ENCODE data around the gene HIVEP3. TPM values are rescaled to one million over a fixed set of nuclear protein-coding genes. Genes with fewer than 3 reads are reported as not detected.

Gene HIVEP3
- total and polyA plus RNA-seq, 7 donors = 0.70 to 3.4 (median 2.1) TPM

DNA sequence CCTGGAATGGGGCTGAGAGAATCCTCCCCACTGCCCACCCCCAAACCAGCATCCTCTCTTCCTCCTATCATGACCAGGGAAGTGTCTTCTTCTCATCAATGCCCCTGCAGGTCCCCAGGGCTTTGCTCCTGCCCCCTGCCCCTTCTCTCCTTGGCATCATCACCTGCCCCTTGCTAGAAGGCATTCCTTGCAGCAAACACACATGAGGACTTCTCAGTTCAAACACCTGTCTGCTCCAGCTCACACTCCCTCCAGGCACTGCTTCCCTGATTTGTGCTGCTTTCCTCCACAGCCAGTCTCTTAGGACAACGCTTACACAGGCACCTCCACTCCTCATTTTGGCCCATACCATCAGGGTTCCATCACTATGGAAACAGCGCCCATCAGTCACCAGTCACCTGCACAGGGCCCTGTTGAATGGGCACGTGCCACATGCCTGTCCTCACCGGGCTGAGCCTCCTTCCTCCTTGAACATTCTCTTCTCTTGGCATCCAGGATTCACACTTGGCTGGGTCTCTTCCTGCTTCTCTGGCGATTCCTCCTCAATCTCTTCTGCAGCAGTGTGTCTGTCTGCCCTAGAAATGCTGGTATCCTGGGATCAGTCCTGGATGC, 352.3 kb downstream of the HIVEP3 start:
- Histone ChIP-seq H3K4me1 (no peaks in the 10 kb centered on the region), H3K9me3 (no peaks in the 10 kb centered on the region), H3K4me3 (no peak overlapping the region), H3K27ac (no peak overlapping the region), H3K36me3 (ENCODE audit: insufficient read depth in 1 of 2, low read depth in 1 of 2) (no peaks in the 10 kb centered on the region), H3K27me3 (ENCODE audit: insufficient read depth in 3 of 3, low read length in 2 of 3) (no peaks in the 10 kb centered on the region)
- ATAC-seq (no peak), DNase-seq (no peak)
- TF ChIP-seq, protein P1, sequence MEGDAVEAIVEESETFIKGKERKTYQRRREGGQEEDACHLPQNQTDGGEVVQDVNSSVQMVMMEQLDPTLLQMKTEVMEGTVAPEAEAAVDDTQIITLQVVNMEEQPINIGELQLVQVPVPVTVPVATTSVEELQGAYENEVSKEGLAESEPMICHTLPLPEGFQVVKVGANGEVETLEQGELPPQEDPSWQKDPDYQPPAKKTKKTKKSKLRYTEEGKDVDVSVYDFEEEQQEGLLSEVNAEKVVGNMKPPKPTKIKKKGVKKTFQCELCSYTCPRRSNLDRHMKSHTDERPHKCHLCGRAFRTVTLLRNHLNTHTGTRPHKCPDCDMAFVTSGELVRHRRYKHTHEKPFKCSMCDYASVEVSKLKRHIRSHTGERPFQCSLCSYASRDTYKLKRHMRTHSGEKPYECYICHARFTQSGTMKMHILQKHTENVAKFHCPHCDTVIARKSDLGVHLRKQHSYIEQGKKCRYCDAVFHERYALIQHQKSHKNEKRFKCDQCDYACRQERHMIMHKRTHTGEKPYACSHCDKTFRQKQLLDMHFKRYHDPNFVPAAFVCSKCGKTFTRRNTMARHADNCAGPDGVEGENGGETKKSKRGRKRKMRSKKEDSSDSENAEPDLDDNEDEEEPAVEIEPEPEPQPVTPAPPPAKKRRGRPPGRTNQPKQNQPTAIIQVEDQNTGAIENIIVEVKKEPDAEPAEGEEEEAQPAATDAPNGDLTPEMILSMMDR (IDR thresholded peaks at IDR 0.05) = no peak
- intact Hi-C loops (cut with DNase I) = loop anchor here in 1 of 2 donors (10.0 kb wide), 1 partner anchor 808 kb away; no protein-coding TSS in a partner anchor
- 83 to 93% (median 87%) methylated on average over 5 of the region's 5 CpGs for WGBS, 3 donors

DNA sequence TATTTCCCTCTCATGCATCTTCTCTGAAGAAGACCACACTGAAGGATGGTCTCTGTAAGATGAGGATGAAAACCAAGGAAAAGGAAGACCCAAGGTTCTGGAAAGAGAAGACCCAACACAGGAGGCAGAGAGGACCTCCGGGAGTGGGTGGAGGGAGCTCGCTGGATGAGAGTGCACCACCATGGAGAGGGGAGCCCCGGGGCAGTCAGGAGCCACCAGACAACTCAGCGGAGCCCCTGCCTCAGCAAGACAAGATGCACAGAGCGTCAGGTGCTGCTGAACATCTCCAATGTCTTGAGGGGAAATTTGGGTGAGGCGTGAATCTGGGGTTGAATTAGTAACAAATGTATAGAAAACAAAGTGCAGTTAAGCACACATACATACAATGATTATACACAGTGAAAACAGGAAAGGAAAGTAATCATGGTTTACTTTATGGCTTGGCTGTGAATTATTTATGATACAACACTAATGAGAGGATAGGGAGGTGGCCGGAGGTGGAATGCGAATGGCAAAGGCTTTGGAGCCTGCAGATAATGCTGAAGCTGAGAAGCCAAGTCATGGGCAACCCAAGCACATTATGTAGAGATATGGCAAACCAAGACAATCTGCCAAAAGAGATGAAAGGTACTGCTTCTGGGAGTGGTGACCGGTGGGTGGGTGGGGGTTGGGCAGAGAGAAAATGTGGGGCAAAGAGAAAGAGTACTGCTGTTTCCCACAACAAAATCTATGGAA, 353.8 kb downstream of the HIVEP3 start:
- Histone ChIP-seq H3K36me3 (ENCODE audit: insufficient read depth in 1 of 2, low read depth in 1 of 2) (no peaks in the 10 kb centered on the region), H3K27ac (no peak overlapping the region), H3K27me3 (ENCODE audit: insufficient read depth in 3 of 3, low read length in 2 of 3) (no peaks in the 10 kb centered on the region), H3K4me3 (no peak overlapping the region), H3K9me3 (no peaks in the 10 kb centered on the region), H3K4me1 (no peaks in the 10 kb centered on the region)
- ATAC-seq = no peak
- WGBS, 3 donors = 93 to 95% (median 94%) methylated on average over 9 of the region's 9 CpGs
- no peak for DNase-seq
- TF ChIP-seq, protein P1 (IDR thresholded peaks at IDR 0.05) = no peak
- intact Hi-C loops (cut with DNase I) = loop anchor here in 1 of 2 donors (10.0 kb wide), 1 partner anchor 810 kb away; no protein-coding TSS in a partner anchor

DNA sequence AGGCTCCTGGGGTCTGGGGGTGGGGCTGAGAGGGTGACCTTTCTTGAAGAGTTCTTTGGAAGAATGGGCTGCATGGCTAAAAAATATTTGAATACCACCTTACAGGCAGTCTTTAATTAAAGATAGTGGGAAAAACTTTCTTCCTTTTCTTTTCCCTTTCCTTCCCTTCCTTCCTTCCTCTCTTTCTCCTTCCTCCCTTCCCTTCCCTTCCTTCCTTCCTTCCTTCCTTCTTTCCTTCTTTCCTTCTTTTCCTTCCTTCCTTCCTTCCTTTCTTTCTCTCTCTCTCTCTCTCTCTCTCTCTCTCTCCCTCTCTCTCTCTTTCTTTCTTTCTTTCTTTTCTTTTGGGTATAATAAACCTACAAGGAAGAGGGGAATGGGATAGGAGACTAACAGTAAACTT, 356.4 kb downstream of the HIVEP3 start:
- no peaks in the 10 kb centered on the region for H3K36me3 ChIP-seq (ENCODE audit: insufficient read depth in 1 of 2, low read depth in 1 of 2)
- ATAC-seq (no peak), DNase-seq (no peak)
- intact Hi-C loops (cut with DNase I) = loop anchor here in 1 of 2 donors (10.0 kb wide), 1 partner anchor 812 kb away; no protein-coding TSS in a partner anchor
- no peaks in the 10 kb centered on the region for H3K9me3 ChIP-seq
- H3K27ac ChIP-seq = no peak overlapping the region
- H3K27me3 ChIP-seq (ENCODE audit: insufficient read depth in 3 of 3, low read length in 2 of 3) = no peaks in the 10 kb centered on the region
- H3K4me3 ChIP-seq = no peak overlapping the region
- TF ChIP-seq, protein P1 (IDR thresholded peaks at IDR 0.05) = no peak
- H3K4me1 ChIP-seq = peaks cover 16% of the 10 kb centered on the region

DNA sequence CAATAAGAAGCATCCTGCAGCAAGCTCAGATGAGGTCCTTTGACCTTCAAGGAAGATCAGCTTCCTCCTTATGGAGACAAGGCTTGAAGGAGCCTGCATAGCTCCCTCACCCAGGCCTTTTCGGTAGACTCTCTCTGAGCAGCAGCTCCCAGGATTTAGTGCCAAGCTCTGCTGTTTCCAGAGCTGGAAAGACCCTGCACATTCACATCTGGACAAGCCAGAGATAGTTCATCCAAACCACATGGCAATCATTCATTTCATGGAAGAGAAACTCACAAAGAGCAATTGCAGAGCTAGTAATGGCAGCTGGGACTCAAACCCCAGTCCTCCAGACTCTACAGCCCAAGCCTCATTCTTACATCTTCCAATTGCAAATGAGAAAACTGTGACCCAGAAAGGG, 357.8 kb downstream of the HIVEP3 start:
- intact Hi-C loops (cut with DNase I) = loop anchor here in 1 of 2 donors (10.0 kb wide), 1 partner anchor 814 kb away; no protein-coding TSS in a partner anchor
- no peak for ATAC-seq
- Histone ChIP-seq H3K36me3 (ENCODE audit: insufficient read depth in 1 of 2, low read depth in 1 of 2) (no peaks in the 10 kb centered on the region), H3K4me1 (peaks cover 16% of the 10 kb centered on the region), H3K27ac (no peak overlapping the region), H3K9me3 (no peaks in the 10 kb centered on the region), H3K27me3 (ENCODE audit: insufficient read depth in 3 of 3, low read length in 2 of 3) (no peaks in the 10 kb centered on the region), H3K4me3 (no peak overlapping the region)
- WGBS, 3 donors = 63 to 75% (median 69%) methylated on average over 1 of the region's 1 CpG
- no peak for DNase-seq
- TF ChIP-seq, protein P1 (IDR thresholded peaks at IDR 0.05) = no peak
